Glutamatergic neuron (in vitro differentiated cells): Measurements from ENCODE around the gene GCC2. TPM values are rescaled to one million over a fixed set of nuclear protein-coding genes. Genes with fewer than 3 reads are reported as not detected.
"Not testable (repeated sequence)": the region's sequence is repeated elsewhere in the genome, so short reads cannot be mapped to it uniquely, and the experiment has no call there.

Source experiments
- DNase-seq: peaks from one replicate; pipeline ENCODE4 v3.0.0; 2022
- H3K27ac Mint-ChIP-seq: one replicate; pipeline ENCODE4 v1.8.0; 2020; ENCODE audit warnings: mild to moderate bottlenecking, mixed read lengths, inconsistent platforms; ENCODE audit not compliant: unreplicated experiment
- H3K27me3 Mint-ChIP-seq: one replicate; pipeline ENCODE4 v1.8.0; 2020; ENCODE audit warnings: mild to moderate bottlenecking, moderate library complexity, mixed read lengths, inconsistent platforms; ENCODE audit not compliant: unreplicated experiment
- H3K36me3 Mint-ChIP-seq: one replicate; pipeline ENCODE4 v1.8.0; 2020; ENCODE audit warnings: mild to moderate bottlenecking, mixed read lengths, inconsistent platforms; ENCODE audit not compliant: unreplicated experiment
- H3K4me1 Mint-ChIP-seq: one replicate; pipeline ENCODE4 v1.8.0; 2020; ENCODE audit warnings: mild to moderate bottlenecking, low read depth, mixed read lengths, inconsistent platforms; ENCODE audit not compliant: unreplicated experiment
- H3K4me3 Mint-ChIP-seq: one replicate; pipeline ENCODE4 v1.8.0; 2020; ENCODE audit warnings: mild to moderate bottlenecking, mixed read lengths, inconsistent platforms; ENCODE audit not compliant: unreplicated experiment
- H3K9me3 Mint-ChIP-seq: one replicate; pipeline ENCODE4 v1.8.0; 2020; ENCODE audit warnings: mild to moderate bottlenecking, moderate library complexity, mixed read lengths, inconsistent platforms; ENCODE audit not compliant: unreplicated experiment
- CTCF ChIP-seq: fragments of 200-600 bp; sonication (generic); IDR thresholded peaks from one replicate; pipeline ENCODE4 v1.5.0; 2021; ENCODE audit not compliant: partially characterized antibody, unreplicated experiment
- total RNA-seq: library from RNA; stranded (reverse); fragmentation: NEBNext Ultra II Directional; extraction: Animal tissue kit (Norgen Biotek cat#: 25700); gene quantifications from one replicate; pipeline ENCODE4 v1.2.1, GENCODE V29; 2021; ENCODE audit not compliant: unreplicated experiment

Gene GCC2
- total RNA-seq, 1 donor from 2014 or later = 36.0 TPM

- Mint-ChIP-seq H3K4me1 (peaks cover 5% of the 10 kb centered on the region), H3K9me3 (peaks cover 4% of the 10 kb centered on the region), H3K36me3 (peaks cover 10% of the 10 kb centered on the region)
Measured at GRCh38 chr2:108449410-108450130, 564 bp downstream of the GCC2 start.

DNA sequence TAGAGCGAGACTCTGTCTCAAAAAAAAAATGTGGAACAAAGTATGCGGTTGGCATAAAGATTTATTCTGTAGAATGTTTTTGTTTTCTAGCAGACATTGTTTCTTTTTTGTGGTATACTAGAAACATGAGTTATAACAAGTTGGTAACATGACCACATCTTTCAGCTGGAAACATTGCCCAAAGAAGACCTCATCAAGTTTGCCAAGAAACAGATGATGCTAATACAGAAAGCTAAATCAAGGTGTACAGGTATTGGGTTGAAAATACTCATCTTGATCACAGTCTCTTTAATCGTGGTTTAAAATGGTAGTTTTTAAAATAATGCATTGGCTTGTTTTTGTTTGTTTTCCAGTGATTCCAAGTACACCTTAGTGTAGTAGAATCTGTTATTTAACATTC lies 1.9 kb downstream of the GCC2 start:
- H3K27me3 Mint-ChIP-seq = peaks cover 4% of the 10 kb centered on the region
- TF ChIP-seq CTCF = no peak
- no peak for DNase-seq
- H3K36me3 Mint-ChIP-seq = peaks cover 10% of the 10 kb centered on the region
- H3K4me1 Mint-ChIP-seq = peaks cover 5% of the 10 kb centered on the region
- H3K4me3 Mint-ChIP-seq = no peak overlapping the region
- peaks cover 4% of the 10 kb centered on the region for H3K9me3 Mint-ChIP-seq
- H3K27ac Mint-ChIP-seq = no peak overlapping the region

More at GRCh38 chr2:108449410-108450130, 564 bp downstream of the GCC2 start:
- TF ChIP-seq CTCF = no peak
- no peak for DNase-seq
- Mint-ChIP-seq H3K27ac (peak overlapping the region; percentile 94), H3K4me3 (peak overlapping the region; percentile 100), H3K27me3 (peaks cover 4% of the 10 kb centered on the region)

GRCh38 chr2:108451976-108452375 lies 3.0 kb downstream of the GCC2 start:
- H3K9me3 Mint-ChIP-seq = peaks cover 6% of the 10 kb centered on the region
- H3K4me1 Mint-ChIP-seq = peaks cover 5% of the 10 kb centered on the region
- no peak for DNase-seq
- TF ChIP-seq CTCF = no peak
- no peak overlapping the region for H3K27ac Mint-ChIP-seq
- no peak overlapping the region for H3K4me3 Mint-ChIP-seq
- peaks cover 10% of the 10 kb centered on the region for H3K36me3 Mint-ChIP-seq
- peaks cover 4% of the 10 kb centered on the region for H3K27me3 Mint-ChIP-seq

- DNase-seq, H3K27ac Mint-ChIP-seq, H3K27me3 Mint-ChIP-seq, H3K4me3 Mint-ChIP-seq, H3K4me1 Mint-ChIP-seq: not testable (repeated sequence)
- peaks cover 10% of the 10 kb centered on the region for H3K9me3 Mint-ChIP-seq
- peaks cover 21% of the 10 kb centered on the region for H3K36me3 Mint-ChIP-seq
Measured at GRCh38 chr2:108453530-108453929, 4.5 kb downstream of the GCC2 start.

GRCh38 chr2:108454440-108454839 lies 5.4 kb downstream of the GCC2 start:
- peaks cover 1% of the 10 kb centered on the region for H3K27me3 Mint-ChIP-seq
- H3K27ac Mint-ChIP-seq = no peak overlapping the region
- DNase-seq = no peak
- H3K9me3 Mint-ChIP-seq = peaks cover 14% of the 10 kb centered on the region
- H3K4me3 Mint-ChIP-seq = no peak overlapping the region
- peaks cover 30% of the 10 kb centered on the region for H3K36me3 Mint-ChIP-seq
- no peak for TF ChIP-seq CTCF
- H3K4me1 Mint-ChIP-seq = peaks cover 4% of the 10 kb centered on the region
